HepG2 (cell line): ENCODE measurements around the gene DBN1.
A peak's percentile ranks its signal among the peaks of the same experiment; 100 is the strongest.

Experiments used
- BCL6 ChIP-seq: IDR thresholded peaks from 2 replicates; pipeline ENCODE4 v1.6.1; 2016; ENCODE audit warnings: missing genetic modification reagents, missing compliant biosample characterization
- CTCF ChIP-seq: sonication (generic); formaldehyde crosslinking; IDR thresholded peaks from 2 replicates; pipeline ENCODE4 v1.5.0; 2020; ENCODE audit warnings: mild to moderate bottlenecking, missing genetic modification reagents, moderate library complexity
- ETV5 ChIP-seq: IDR thresholded peaks from 2 replicates; pipeline ENCODE4 v1.6.1; 2018; ENCODE audit warnings: missing biosample characterization, missing genetic modification reagents, inconsistent platforms, borderline replicate concordance
- MTF1 ChIP-seq: sonication (generic); formaldehyde crosslinking; IDR thresholded peaks from 2 replicates; pipeline ENCODE4 v1.5.0; 2020; ENCODE audit warnings: missing genetic modification reagents
- PRDM15 ChIP-seq: sonication (generic); formaldehyde crosslinking; IDR thresholded peaks from 2 replicates; pipeline ENCODE4 v1.4.0; 2020; ENCODE audit warnings: missing genetic modification reagents
- RNF219 ChIP-seq: sonication (generic); formaldehyde crosslinking; IDR thresholded peaks from 2 replicates; pipeline ENCODE4 v1.5.0; 2020; ENCODE audit warnings: mild to moderate bottlenecking, missing genetic modification reagents
- SRF ChIP-seq: IDR thresholded peaks from 2 replicates; pipeline ENCODE4 v1.6.1; 2011; ENCODE audit warnings: mild to moderate bottlenecking, low read depth, low read length, moderate library complexity
- ZBTB40 ChIP-seq, 2 experiments: fragments of 450-650 bp in 1 of 2; sonication (generic) in 1 of 2; formaldehyde crosslinking in 1 of 2; IDR thresholded peaks; 2 replicates each; pipeline versions ENCODE4 v1.6.1 to v1.8.0; 2016 to 2022; ENCODE audit warnings: antibody characterized with exemption in 1 of 2, mild to moderate bottlenecking in 1 of 2, missing genetic modification reagents in 1 of 2
- ZBTB8A ChIP-seq: sonication (generic); formaldehyde crosslinking; IDR thresholded peaks from 2 replicates; pipeline ENCODE4 v1.4.0; 2020; ENCODE audit warnings: mild to moderate bottlenecking, low read depth, missing genetic modification reagents, borderline replicate concordance
- ZNF232 ChIP-seq: sonication (generic); formaldehyde crosslinking; IDR thresholded peaks from 2 replicates; pipeline ENCODE4 v1.4.0; 2020; ENCODE audit warnings: missing genetic modification reagents, borderline replicate concordance
- ZNF883 ChIP-seq: sonication (generic); formaldehyde crosslinking; IDR thresholded peaks from 2 replicates; pipeline ENCODE4 v1.5.1; 2020; ENCODE audit warnings: mild to moderate bottlenecking, missing genetic modification reagents; ENCODE audit errors: not compliant biosample characterization

GRCh38 chr5:177516601-177517568 lies 43.5 kb upstream of the DBN1 start, which contains the start of gene DDX41:
- TF ChIP-seq ZNF883 (CRISPR knock-in tag) (peak; percentile 28), PRDM15 (0 out of 2 replicates have a peak, but pooled peaks have one; percentile 32), RNF219 (CRISPR knock-in tag) (no peak), ZBTB40 (IDR thresholded peaks at IDR 0.05) (no peak), ZBTB40 (CRISPR knock-in tag; IDR thresholded peaks at IDR 0.05) (peak; percentile 76), ZNF232 (CRISPR knock-in tag) (0 out of 2 replicates have a peak, but pooled peaks have one; percentile 55), CTCF (peak; percentile 21; the same call in 1 of the 2 replicates), BCL6 (CRISPR knock-in tag) (0 out of 2 replicates have a peak, but pooled peaks have one; percentile 39), ETV5 (CRISPR knock-in tag) (peak; percentile 59; the same call in 1 of the 2 replicates), ZBTB8A (CRISPR knock-in tag) (no peak), SRF (no peak; the same call in 1 of the 2 replicates), MTF1 (no peak)
